ENCODE results near the gene FAM25A. TPM values are rescaled to one million over a fixed set of nuclear protein-coding genes. Genes with fewer than 3 reads are reported as not detected.
"Not testable (repeated sequence)": the region's sequence is repeated elsewhere in the genome, so short reads cannot be mapped to it uniquely, and the experiment has no call there.

Gene FAM25A
- total and polyA plus RNA-seq, 7 donors: 0.82 TPM; not detected in 6

DNA sequence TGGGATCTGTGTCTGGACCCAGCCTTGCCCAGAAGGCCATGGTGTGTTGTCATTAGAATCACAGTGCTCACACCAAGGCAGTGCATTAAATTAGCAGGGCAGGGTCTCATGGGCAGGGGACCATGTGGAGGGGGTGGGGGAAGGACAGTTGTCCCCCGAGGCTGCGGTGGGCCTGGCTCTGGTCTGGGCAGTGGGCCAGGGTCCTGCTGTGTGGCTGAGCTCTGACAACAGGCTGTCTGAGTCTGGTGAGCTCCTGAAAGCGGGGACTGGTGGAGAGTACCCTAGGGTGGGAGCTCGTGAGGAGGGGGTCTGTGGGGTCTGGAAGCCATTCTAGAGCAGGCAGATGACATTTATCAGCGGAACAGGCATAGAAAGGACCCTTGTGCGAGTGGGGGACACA is 2.0 kb upstream of the FAM25A start:
- H3K36me3 ChIP-seq (ENCODE audit: insufficient read depth in 1 of 2, low read depth in 1 of 2); DNase-seq; ATAC-seq; H3K27ac ChIP-seq; H3K4me1 ChIP-seq; H3K4me3 ChIP-seq; intact Hi-C loops (cut with DNase I); H3K9me3 ChIP-seq; H3K27me3 ChIP-seq (ENCODE audit: insufficient read depth in 3 of 3, low read length in 2 of 3): not testable (repeated sequence)
- WGBS, 3 donors: 74 to 79% (median 77%) methylated on average over 4 to 6 of the region's 6 CpGs

DNA sequence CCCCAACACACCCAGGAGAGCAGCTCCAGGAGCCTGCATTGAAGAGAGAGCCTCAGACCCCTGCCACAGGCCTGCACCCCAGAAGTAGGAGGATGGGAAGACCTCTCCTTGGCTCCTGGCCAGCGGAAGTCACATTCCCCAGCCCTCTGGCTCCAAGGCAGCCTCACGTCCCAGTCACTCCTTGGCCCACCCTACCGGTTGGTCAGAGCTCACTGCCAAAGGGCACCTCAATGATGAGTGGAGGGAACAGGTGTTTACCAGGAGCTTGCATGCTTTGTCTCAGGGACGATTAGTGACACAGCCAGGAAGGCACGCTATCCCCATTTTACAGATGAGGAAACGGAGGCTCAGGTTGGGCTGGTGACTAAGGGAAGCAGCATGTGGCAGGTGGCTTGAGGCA is 1.0 kb upstream of the FAM25A start:
- not testable (repeated sequence) for ATAC-seq, H3K9me3 ChIP-seq

DNA sequence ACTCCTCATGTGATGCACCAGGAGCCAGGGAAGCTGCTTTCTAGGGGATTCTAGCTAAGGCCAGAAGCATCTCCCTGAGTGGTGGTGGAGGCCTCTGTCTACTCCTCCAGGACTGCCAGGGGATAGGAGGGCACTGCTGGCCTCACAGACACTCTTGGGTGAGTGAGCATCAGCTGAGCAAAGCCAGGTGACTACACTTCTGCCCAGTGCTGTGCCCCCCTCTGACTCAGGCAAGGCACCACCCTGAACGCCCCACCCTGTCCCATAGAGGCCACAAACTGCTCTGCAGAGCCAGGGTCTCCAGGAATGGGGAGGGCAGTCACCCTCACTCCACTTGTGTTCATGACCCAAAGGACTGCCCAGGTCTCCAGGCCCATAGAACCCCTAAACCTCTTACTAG is 590 bp upstream of the FAM25A start:
- ATAC-seq; H3K27ac ChIP-seq; DNase-seq; H3K27me3 ChIP-seq (ENCODE audit: insufficient read depth in 3 of 3, low read length in 2 of 3); H3K4me3 ChIP-seq; intact Hi-C loops (cut with DNase I); H3K36me3 ChIP-seq (ENCODE audit: insufficient read depth in 1 of 2, low read depth in 1 of 2); H3K4me1 ChIP-seq; H3K9me3 ChIP-seq: not testable (repeated sequence)
- WGBS, 3 donors: 85 to 100% (median 86%) methylated on average over 1 of the region's 1 CpG

More for the DNA sequence above, 1.0 kb upstream of the FAM25A start:
- H3K36me3 ChIP-seq (ENCODE audit: insufficient read depth in 1 of 2, low read depth in 1 of 2); intact Hi-C loops (cut with DNase I); H3K4me1 ChIP-seq; DNase-seq; H3K27ac ChIP-seq; H3K27me3 ChIP-seq (ENCODE audit: insufficient read depth in 3 of 3, low read length in 2 of 3); H3K4me3 ChIP-seq: not testable (repeated sequence)
- WGBS, 3 donors: 44 to 61% (median 55%) methylated on average over 6 of the region's 6 CpGs

DNA sequence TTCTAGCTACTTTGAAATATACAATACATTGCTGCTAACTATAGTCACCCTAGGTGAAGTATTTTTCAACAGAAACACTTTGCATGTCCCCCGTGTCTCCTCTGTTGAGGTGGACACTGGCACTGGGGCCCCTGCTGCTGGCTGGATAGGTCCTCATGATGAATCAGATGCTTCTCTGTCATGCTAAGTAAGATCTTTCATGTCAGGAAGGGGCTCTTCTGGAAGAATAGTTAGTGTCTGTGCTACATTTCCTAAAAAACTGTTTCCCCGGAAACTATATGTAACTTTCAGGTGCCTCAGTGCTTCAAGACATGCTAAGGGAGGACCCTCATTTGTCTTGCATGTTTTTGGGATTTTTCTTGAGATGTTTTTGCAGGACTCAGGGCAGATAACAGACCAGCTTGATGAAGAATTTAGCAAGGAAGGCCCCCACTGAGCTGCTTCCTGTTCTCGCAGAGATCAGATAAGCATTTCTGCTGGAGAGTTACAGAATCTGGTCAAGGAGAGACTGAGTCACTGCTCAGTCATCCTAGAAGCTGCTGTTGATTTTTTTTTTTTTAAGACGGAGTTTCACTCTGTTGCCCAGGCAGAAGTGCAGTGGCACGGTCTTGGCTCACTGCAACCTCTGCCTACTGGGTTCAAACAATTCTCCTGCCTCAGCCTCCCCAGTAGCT is 5.3 kb downstream of the FAM25A start:
- intact Hi-C loops (cut with DNase I); H3K4me3 ChIP-seq; H3K36me3 ChIP-seq (ENCODE audit: insufficient read depth in 1 of 2, low read depth in 1 of 2); H3K27me3 ChIP-seq (ENCODE audit: insufficient read depth in 3 of 3, low read length in 2 of 3); H3K4me1 ChIP-seq; ATAC-seq; H3K27ac ChIP-seq; DNase-seq; H3K9me3 ChIP-seq: not testable (repeated sequence)
- WGBS, 3 donors: 78 to 80% (median 79%) methylated on average over 5 of the region's 5 CpGs

DNA sequence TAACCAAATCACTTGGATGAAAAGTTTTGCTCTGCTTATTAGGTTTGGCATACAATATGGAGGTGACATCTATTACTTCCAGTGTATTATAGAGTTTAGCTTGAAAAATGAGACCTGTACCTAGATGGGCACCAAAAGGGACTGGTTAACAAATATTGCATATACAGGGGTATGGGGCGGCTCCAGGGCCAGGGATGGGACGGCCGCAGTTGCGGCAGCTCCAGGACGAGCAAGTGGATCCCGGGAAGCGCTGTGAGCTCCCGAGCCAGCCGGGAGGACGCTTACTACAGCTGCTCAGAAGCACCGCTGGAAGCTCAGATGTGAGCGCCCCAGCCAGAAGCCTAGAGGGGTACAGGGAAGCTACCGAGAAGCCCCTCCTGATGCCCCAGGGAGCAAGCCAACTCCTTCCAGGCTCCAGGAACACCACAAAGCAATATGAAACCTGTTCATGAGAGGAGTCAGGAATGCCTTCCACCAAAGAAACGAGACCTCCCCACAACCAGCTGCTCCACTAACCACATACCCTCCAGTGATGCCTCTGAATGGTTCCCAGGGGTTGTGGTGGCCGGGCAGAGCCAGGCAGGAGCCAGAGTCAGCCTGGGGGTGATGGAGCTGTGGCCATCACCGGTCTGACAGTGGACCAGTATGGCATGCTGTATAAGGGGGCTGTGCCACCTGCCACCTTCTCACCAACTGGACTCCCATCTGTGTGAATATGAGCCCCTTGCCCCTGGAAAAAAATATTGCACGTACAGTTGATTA is 6.8 kb downstream of the FAM25A start:
- DNase-seq; H3K4me1 ChIP-seq; intact Hi-C loops (cut with DNase I); H3K4me3 ChIP-seq; H3K9me3 ChIP-seq; H3K27me3 ChIP-seq (ENCODE audit: insufficient read depth in 3 of 3, low read length in 2 of 3); ATAC-seq; H3K36me3 ChIP-seq (ENCODE audit: insufficient read depth in 1 of 2, low read depth in 1 of 2); H3K27ac ChIP-seq: not testable (repeated sequence)
- WGBS, 3 donors: 91 to 94% (median 91%) methylated on average over 16 to 17 of the region's 17 CpGs

DNA sequence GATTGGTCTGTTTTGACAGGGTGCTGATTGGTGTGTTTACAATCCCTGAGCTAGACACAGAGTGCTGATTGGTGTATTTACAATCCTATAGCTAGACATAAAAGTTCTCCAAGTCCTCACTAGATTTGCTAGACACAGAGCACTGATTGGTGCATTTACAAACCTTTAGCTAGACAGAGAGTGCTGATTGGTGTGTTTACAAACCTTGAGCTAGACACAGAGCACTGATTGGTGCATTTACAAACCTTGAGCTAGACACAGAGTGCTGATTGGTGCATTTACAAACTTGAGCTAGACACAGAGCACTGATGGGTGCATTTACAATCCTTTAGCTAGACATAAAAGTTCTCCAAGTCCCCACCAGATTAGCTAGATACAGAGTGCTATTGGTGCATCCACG is 10.3 kb downstream of the FAM25A start:
- not testable (repeated sequence) for H3K27ac ChIP-seq; H3K36me3 ChIP-seq (ENCODE audit: insufficient read depth in 1 of 2, low read depth in 1 of 2)

DNA sequence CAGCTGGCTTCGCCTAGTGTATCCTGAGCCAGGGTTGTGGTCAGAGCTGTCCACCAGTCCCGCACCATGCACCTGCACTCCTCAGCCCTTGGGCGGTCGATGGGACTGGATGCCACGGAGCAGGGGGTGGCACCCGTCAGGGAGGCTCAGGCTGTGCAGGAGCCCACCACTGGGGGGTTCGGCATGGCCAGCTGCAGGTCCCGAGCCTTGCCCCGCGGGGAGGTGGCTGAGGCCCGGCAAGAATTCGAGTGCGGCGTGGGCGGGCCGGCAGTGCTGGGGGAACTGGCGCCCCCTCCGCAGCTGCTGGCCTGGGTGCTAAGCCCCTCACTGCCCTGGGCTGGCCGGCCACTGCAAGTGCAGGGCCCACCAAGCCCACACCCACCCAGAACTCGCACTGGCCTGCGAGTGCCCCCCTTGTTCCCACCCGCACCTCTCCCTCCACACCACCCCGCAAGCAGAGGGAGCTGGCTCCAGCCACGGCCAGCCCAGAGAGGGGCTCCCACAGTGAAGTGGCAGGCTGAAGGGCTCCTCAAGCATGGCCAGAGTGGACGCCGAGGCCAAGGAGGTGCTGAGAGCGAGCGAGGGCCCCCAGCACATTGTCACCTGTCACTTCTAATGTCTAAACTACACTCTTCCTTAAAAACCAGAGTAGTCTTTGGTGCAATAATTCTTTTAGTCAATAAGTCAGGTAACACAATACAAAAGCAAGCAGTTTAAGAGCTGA is 11.0 kb downstream of the FAM25A start:
- Histone ChIP-seq H3K27me3 (ENCODE audit: insufficient read depth in 3 of 3, low read length in 2 of 3) (no peaks in the 10 kb centered on the region), H3K9me3 (no peaks in the 10 kb centered on the region), H3K27ac (no peak overlapping the region), H3K4me1 (no peaks in the 10 kb centered on the region), H3K4me3 (no peak overlapping the region), H3K36me3 (ENCODE audit: insufficient read depth in 1 of 2, low read depth in 1 of 2) (no peaks in the 10 kb centered on the region)
- intact Hi-C loops (cut with DNase I): no loop called here
- 96 to 97% (median 96%) methylated on average over 25 to 28 of the region's 28 CpGs for WGBS, 3 donors
- TF ChIP-seq, protein P1, sequence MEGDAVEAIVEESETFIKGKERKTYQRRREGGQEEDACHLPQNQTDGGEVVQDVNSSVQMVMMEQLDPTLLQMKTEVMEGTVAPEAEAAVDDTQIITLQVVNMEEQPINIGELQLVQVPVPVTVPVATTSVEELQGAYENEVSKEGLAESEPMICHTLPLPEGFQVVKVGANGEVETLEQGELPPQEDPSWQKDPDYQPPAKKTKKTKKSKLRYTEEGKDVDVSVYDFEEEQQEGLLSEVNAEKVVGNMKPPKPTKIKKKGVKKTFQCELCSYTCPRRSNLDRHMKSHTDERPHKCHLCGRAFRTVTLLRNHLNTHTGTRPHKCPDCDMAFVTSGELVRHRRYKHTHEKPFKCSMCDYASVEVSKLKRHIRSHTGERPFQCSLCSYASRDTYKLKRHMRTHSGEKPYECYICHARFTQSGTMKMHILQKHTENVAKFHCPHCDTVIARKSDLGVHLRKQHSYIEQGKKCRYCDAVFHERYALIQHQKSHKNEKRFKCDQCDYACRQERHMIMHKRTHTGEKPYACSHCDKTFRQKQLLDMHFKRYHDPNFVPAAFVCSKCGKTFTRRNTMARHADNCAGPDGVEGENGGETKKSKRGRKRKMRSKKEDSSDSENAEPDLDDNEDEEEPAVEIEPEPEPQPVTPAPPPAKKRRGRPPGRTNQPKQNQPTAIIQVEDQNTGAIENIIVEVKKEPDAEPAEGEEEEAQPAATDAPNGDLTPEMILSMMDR (IDR thresholded peaks at IDR 0.05): no peak
- ATAC-seq (no peak), DNase-seq (no peak)

More for the DNA sequence above, 10.3 kb downstream of the FAM25A start:
- intact Hi-C loops (cut with DNase I); H3K4me3 ChIP-seq; DNase-seq; ATAC-seq; H3K9me3 ChIP-seq; H3K4me1 ChIP-seq; H3K27me3 ChIP-seq (ENCODE audit: insufficient read depth in 3 of 3, low read length in 2 of 3): not testable (repeated sequence)
- 94 to 96% (median 95%) methylated on average over 1 of the region's 1 CpG for WGBS, 3 donors
